Activated CD4-positive, CD25-positive, alpha-beta regulatory T cell (primary cell): ENCODE data around the gene CCBE1.
"Not testable (repeated sequence)": the region's sequence is repeated elsewhere in the genome, so short reads cannot be mapped to it uniquely, and the experiment has no call there.

Source experiments
- DNase-seq, 4 experiments: peaks; one replicate each; lab custom pipeline; 2025; lab: John Stamatoyannopoulos, UW

Gene CCBE1

GRCh38 chr18:59715445-59715844, 18.2 kb upstream of the CCBE1 start:
- no peak for DNase-seq

GRCh38 chr18:59714096-59714495, 16.9 kb upstream of the CCBE1 start:
- DNase-seq = not testable (repeated sequence)

DNA sequence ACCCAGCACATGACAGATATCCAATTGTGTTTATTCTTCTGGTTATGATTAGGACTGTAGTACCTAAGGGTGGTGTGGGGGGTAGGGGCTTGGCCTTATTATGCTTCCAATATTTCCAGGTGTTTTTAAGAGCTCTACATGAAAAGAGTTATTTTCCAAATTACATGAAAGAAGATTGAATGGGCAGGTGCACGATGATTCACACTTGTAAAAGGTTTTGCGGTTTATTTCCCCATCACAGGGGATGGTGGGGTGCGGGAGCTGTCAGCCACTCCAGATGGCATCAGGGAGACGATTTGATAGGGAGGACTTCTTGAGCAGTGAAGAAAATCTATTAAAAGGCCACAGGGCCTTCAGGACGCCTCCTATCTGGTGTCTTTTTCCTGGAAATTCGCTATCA, 15.1 kb upstream of the CCBE1 start:
- no peak for DNase-seq

DNA sequence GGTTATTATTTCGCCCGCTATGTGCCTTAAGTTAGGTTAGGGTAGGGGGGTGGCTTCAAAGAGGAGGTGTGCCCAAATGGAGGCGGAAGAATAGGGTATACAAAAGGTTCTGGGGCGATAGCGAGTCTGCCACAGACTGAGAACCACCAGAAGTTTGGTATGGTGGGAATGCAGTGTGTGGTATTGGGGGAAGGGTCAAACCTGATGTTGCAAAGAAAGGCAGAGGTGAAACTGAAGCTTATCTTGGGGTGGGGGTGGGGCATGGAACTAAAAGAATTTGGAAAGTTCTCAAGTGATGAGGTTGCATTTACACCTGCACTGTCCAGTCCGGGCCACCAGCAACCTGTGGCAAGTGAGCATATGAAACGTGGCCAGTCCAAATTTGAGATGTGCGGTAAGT, 11.8 kb upstream of the CCBE1 start:
- DNase-seq = no peak

GRCh38 chr18:59707306-59707705, 10.1 kb upstream of the CCBE1 start:
- DNase-seq = no peak

- DNase-seq = no peak
Observed at GRCh38 chr18:59706499-59706898, 9.3 kb upstream of the CCBE1 start.

DNA sequence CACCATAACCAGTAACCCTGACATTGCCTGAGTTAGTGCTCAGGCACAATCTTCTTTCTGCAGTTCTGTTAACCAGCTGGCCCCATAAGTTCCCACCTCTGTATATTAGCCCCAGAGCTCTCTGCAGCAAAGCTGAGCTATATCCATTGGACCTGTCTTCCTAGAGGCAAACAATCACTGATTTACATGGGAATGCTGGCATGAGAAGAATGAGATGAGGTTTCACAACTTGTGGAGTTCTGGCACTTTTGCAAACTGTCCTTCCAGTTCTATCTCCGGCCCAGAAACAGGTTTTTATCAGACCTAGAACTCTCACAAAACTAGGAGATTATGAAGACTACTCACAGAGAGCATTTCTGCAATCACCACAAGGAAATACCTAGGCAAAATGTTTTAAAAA, 7.9 kb upstream of the CCBE1 start:
- DNase-seq = no peak

DNA sequence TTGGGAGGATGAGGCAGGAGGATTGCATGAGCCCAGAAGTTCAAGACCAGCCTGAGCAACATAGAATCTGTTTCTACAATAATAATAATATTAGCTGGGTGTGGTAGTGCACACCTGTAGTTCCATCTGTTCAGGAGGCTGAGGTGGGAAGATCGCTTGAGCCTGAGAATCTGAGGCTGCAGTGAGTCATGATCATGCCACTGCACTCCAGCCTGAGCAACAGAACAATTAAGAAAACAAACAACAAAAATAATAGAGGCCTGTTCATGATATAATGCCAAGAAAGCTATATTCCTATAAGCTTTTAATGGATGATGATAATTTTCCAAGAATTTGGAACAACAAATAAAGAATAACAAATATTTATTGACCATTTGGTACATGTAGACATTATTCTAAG, 6.9 kb upstream of the CCBE1 start:
- no peak for DNase-seq

DNA sequence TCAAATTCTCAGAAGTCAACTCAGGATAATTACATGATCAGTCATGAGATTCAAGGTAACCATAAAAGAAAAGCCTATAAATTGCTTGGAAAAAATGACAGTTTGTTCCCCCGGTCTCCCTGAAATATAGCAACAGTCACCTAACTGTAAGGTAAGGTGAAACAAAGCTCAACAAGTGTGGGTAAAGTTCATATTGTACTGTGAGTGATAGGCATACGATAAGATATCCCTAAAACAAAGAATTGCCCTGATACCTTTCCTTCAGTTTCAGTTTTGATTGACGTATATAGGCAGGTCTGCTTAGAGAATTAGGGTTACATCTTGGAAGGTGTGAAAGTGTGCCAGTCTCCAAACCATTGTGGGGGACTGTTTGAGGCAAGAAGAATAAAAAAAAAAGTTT, 4.0 kb upstream of the CCBE1 start:
- no peak for DNase-seq

GRCh38 chr18:59700535-59700967, 3.3 kb upstream of the CCBE1 start:
- no peak for DNase-seq

- no peak for DNase-seq
Observed at GRCh38 chr18:59699750-59700534, 2.7 kb upstream of the CCBE1 start.

DNA sequence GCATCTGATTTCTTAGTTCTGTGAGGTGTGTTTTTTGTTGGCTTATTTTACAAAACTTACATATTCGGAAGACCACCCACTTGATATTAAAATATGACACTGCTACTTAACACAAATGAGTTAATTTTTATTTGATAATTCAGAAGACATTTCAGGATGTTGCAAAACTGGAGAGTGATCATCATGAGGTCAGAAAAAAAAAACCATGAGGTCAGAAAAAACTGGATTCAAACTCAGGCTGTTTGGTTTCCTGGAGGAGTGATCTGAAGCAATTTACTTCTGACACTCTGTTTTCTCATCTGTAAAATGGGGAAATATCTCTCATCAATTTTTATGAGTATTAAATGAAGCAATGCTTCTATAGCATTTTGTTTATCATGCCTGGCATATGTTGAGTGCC, 1.8 kb upstream of the CCBE1 start:
- no peak for DNase-seq

- no peak for DNase-seq
Observed at GRCh38 chr18:59696311-59697235, 650 bp downstream of the CCBE1 start.

- no peak for DNase-seq
Observed at GRCh38 chr18:59695551-59695950, 1.7 kb downstream of the CCBE1 start.

DNA sequence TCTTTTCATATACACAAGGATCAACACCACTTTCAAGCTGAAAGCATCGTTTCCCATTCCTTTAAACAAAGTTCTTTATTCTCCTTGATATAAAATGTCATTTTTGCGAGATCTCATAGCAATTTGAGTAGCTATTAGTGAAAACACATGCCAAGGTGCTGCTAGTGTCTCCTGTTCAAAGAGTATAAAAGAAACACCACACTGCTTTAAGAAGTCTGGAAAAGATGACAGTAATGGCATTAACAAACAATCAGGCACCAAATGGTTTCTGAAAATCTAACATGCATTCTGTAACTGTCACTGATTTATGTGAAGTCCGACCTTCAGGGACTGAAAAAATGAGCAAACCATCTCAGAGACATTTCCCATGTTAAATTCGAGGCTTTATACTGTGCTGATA, 2.4 kb downstream of the CCBE1 start:
- DNase-seq = no peak

GRCh38 chr18:59691996-59692395, 5.2 kb downstream of the CCBE1 start:
- DNase-seq = no peak

GRCh38 chr18:59690996-59691395, 6.2 kb downstream of the CCBE1 start:
- DNase-seq = no peak

GRCh38 chr18:59690186-59690982, 6.8 kb downstream of the CCBE1 start:
- no peak for DNase-seq

DNA sequence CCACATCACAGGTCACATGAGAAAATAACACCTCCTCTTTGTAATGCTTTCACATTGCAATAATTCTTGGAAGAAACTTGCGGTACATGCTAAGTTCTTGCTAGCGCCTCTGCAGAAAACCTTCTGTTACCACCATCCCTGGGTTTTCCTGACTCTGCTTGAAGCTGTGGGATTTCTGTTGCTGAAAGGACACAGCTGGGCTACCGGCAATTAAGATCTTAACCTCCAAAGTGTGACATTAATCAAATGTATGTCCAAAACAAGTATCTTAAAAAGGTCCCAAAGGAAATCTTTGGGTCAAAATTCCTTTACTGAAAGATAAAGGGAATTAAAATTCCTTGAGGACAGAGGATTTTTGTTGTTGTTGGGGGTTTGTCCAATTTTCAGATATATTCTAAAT, 7.5 kb downstream of the CCBE1 start:
- no peak for DNase-seq

DNA sequence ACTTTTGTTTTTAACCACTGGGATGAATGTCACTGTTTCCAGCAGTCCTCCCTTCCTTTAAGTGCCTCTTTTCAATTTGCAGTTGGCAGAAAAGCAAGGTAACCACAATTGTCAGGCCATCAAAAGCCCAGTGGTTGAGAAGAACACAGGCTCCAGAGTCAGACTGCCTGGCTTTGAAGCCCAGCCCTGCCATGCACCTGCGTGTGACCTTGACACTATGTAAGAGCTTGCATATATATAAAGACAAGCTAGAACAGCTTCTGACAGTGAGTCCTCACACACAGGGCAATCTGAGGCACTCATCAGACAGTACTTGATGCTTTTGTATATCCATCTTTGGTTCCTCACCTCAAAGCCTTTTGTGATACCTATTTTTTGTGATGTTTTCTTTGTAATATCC, 11.0 kb downstream of the CCBE1 start:
- DNase-seq = no peak

DNA sequence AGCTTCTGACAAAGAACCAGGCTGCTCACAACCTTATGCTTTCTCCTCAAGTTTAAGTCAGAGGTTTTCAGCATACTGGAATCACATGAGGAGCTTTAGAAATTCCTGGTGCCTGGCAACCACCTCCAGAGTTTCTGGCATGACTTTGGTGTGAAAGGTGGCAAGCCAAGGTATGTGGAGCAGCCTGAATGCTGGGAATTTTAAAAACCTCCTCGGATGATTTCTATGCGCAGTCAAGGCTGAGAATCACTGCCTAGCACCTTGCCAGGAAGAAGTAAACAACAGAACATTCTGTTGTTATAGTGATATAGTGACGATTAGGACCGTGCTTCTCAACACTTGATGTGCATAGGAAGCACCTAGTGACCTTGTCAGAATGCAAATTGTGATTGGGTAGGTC, 11.7 kb downstream of the CCBE1 start:
- no peak for DNase-seq

GRCh38 chr18:59684777-59685176, 12.4 kb downstream of the CCBE1 start:
- DNase-seq = no peak
